Activated CD4-positive, alpha-beta T cell treated with anti-CD3 and anti-CD28 coated beads, Interleukin-2, Interleukin-6, amounts not matched to agents 100 ng/mL and 50 ng/mL, durations not matched to agents 16 hours and 8 hours (primary cell): Measurements from ENCODE around the gene CAPN14.
A peak's percentile ranks its signal among the peaks of the same experiment; 100 is the strongest.

ENCODE experiments used
- DNase-seq: peaks from one replicate; pipeline ENCODE4 v3.0.0-alpha.2; 2020

CAPN14 gene

DNA sequence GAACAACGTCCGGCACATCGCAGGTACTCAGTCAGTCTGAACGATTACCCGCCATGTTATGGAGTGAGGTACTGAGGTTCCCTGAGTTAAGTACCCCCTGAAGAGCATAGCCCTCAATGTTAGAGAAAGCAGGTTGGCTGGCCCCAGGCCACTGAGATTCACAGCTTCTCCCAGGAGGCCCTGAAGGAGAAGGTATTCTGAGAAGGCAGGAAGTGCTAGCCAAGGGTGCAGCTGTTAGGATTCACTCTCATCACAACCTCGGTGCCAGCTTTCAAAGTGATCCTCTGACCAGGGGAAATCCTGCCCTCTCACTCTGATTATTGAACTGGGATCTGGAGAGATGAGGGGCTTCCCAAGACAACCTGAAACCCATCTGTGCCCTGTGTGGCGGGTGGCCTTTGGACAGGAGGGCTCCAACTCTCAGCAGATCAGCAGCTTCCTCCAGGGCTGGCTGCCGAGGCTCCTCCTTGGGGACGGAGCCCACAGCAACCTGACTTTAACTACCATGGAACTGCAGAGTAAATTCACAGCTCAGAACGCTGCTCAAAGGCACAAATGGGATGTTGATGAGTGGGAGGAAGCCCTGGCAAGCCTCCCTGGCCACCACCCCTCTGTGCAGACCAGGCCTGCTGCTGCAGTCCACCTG, 24.4 kb upstream of the CAPN14 start:
- no peak for DNase-seq

GRCh38 chr2:31240381-31241365, 23.4 kb upstream of the CAPN14 start:
- DNase-seq, result no peak

GRCh38 chr2:31239593-31240177, 22.4 kb upstream of the CAPN14 start:
- no peak for DNase-seq

GRCh38 chr2:31238906-31239592, 21.7 kb upstream of the CAPN14 start:
- DNase-seq, result no peak

GRCh38 chr2:31238126-31238905, 21.0 kb upstream of the CAPN14 start:
- no peak for DNase-seq

- DNase-seq, result no peak
Measured at GRCh38 chr2:31237348-31238017, 20.2 kb upstream of the CAPN14 start.

DNA sequence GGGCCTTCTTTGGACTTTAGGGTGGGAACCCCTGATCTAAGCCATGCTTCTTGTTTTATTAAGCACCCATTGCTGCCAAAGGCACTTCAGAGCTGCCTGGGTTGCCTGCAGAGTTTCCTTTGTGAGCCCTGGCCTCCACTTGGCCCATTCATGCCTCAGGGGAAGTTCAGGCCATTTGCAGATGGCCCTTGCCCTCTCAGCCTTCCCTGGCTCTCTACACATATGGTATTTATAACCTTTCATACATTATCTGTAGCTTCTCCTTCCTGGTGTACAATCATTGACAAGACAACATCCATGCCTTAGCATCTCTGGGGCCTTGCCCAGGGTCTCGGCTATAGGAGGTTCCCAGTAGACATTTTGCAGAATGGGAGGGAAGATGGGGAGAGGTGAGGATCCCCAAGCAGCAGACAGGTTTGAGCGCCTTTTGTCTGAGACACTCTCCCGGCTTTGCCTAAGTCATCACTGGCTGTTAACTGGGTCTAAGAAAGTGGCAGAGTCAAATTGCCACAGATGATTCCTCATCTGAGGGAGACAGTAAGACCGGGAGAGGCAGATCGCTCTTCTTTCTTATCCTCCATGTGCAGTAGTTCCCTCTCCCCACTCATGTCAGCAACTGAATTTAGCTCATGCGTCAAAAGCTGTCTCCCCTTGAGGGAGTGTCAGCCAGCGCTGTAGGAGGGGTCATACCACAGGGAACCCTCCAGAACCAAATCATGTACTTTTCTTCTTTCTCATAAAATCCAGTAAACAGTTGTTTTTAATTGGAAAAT, 19.3 kb upstream of the CAPN14 start:
- no peak for DNase-seq

GRCh38 chr2:31235504-31235902, 18.2 kb upstream of the CAPN14 start:
- DNase-seq, result no peak

DNA sequence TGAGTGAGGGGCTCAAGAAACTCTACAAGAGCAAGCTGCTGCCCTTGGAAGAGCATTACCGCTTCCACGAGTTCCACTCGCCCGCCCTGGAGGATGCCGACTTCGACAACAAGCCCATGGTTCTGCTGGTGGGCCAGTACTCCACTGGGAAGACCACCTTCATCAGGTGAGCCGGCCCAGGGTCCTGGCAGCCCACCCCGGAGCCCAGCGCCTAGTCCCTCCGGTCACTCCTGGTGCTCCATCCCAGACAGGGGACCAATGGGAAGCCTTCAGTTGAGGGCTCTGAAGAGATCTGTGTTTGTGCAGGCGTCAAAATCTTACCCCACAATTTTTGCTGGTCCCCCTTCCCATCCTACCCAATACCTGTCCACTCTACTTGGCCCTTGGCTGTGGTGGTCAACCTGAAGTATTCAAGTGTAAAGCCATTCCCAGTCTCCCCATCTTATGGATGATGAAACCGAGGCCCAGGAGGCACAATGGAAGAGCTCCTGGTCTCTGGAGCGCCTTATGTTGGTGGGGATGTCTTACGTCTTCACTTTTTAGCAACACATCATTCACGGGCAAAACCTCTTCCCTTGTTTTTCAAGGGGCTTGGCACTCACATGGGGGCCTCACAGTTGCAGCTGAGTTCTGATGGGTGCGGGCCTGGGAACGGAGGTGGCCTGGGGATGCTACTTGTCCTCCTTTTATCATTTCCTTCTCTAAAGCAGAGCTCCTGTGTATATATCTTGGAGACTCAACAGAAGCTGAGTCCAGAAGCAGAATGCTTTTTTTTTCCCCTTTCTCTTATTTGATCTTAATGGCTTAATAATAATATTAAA, 17.6 kb upstream of the CAPN14 start:
- DNase-seq, result no peak

DNA sequence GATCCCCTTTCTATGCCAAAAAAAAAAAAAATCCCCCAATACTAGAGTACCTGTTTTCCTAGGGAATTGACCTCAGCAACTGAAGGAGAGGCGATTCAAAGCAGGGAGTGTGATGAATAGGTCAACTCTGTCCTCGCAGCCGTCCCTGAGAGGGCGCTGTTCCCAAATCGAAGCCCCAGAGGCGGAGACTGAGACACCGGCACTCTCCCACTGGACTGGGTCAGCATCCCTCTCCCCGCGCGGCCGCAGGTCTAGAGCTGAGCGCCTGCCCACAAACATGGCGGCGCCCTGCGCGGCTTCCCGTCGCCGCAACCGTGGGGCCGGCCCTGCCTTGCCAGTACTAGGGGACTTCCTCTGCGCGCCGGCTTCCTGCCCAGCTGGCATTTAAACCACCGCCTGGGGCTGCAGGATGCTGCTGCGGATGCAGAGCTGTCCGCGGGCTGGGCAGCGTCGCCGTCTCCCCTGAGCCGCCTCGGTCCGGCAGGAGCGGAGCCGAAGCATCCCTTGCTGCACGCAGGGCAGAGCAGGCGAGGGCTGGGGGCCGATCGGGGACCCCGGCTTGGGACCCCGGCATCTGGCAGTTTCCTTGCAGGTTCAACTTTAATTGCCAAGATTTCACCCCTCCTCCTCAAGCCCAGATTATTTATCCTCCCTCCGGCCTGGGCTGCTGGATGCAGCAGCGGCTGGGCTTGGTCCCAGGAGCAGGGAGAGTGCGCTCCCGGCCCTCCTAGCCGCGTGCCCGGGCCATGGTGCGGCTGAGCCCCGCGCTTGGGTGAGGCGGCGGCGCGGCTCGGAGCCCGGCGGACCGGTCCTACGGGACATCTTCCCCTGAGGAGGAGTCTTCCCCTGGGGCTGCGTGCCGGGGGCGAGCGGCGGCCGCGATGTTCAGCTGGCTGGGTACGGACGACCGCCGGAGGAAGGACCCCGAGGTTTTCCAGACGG, 16.7 kb upstream of the CAPN14 start, which contains the start of gene EHD3:
EHD3 (plus strand) TSS at position 412 of the 942 bp plus-strand sequence; CDS start at position 882, 470 bp downstream.
- DNase-seq, result peak; percentile 90

GRCh38 chr2:31233231-31233630, 15.9 kb upstream of the CAPN14 start:
- no peak for DNase-seq

DNA sequence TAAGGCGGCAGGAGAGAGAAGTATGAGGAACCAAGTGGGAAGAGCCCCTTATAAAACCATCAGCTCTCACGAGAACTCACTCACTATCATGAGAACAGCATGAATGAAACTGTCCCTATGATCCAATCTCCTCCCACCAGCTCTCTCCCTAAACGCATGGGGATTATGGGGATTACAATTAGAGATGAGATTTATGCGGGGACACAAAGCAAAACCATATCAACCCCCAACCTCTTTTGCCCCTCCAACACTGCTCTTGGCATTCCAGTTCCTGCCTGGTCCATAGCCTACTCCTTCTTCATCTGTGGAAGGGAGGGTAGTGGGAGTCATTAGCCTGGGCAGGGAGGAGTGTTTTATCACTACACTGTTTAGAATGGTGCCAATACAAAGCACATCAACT, 15.3 kb upstream of the CAPN14 start:
- no peak for DNase-seq

GRCh38 chr2:31231571-31232302, 14.4 kb upstream of the CAPN14 start:
- no peak for DNase-seq

DNA sequence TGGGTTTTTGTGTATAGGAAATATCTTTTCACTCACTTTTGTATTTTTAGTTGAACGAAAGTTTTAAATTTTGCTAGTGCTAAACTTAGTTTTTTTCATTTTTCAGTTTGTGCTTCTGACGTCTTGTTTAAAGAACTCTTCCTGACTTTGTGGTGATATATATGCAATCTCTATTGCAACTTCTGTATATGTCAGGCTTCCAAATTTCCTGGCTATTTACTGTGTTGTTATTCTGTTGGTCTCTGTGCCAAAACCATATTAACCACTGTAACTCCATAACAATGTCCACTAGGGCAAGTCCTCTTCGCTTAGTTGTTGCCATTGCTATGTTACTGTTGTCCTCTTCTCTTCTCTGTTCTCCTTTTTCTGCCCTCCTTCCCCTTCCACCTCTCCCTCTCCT, 13.4 kb upstream of the CAPN14 start:
- no peak for DNase-seq

DNA sequence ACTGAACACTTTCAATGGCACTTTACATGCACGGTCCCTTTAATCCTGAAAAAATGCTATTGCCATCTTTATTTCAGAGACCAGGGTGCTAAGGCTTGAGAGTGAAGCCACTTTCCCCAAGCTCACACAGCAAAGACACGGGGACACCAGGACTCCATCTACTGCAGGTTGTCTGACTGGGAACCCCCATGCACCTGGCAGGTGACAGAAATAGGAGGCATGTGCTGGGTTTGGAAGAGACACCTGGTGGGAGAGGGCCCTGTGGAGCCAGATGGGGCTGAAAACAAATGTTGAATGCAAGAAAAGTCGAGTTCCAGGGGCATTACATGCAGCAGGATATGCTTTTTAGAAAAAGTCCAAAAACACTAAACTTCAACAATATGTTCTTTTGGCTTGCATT, 11.4 kb upstream of the CAPN14 start:
- no peak for DNase-seq

DNA sequence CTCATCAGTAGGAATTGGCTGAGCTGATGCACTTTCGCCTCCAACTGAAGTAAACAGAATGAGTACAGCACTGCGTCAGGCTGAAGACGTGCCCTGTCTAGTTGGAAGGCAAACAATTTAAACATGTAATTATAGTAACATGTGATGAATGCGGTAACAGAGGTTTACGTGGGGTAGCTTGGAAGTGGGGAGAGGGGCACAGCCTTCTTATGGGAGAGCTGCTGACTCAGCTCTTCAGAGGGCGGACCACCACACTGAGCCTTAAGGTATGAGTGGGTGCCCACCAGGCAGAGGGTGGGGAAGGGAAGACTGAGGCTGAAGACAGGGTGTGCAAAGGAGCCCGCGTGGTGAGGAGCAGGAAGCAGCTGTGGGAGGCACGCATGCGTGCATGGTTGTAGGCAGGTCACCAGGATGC, 10.4 kb upstream of the CAPN14 start:
- no peak for DNase-seq

- DNase-seq, result no peak
Measured at GRCh38 chr2:31227110-31227509, 9.8 kb upstream of the CAPN14 start.

GRCh38 chr2:31226266-31226665, 9.0 kb upstream of the CAPN14 start:
- DNase-seq, result no peak
